RKO (cell line): ENCODE results near the gene HECTD1.
"Not testable (repeated sequence)": the region's sequence is repeated elsewhere in the genome, so short reads cannot be mapped to it uniquely, and the experiment has no call there.

Experiments used
- DNase-seq: peaks from one replicate; pipeline ENCODE4 v3.0.0-alpha.2; 2016; ENCODE audit warnings: low spot score

Gene HECTD1

DNA sequence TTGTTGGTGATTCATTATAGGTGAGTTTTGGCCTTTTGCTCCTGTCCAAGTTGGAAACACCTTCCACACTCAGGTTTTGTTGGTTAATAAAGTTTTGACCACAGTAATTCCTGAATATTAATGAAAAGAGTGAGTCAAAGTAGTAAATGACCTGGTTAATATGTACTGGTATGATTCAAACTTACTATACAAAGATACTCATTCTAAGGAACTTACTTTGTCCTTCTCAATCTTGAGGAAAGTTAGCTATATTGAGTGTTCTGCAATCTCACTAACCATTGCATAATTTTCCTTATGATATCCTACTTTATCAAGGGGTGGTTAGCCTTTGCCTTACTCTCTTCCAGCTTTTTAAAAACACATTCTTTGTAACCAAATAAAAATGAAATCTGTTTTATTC is 20.9 kb upstream of the HECTD1 start:
- no peak for DNase-seq

- DNase-seq, result no peak
These were observed 17.2 kb upstream of the HECTD1 start for GRCh38 chr14:31224808-31225207.

DNA sequence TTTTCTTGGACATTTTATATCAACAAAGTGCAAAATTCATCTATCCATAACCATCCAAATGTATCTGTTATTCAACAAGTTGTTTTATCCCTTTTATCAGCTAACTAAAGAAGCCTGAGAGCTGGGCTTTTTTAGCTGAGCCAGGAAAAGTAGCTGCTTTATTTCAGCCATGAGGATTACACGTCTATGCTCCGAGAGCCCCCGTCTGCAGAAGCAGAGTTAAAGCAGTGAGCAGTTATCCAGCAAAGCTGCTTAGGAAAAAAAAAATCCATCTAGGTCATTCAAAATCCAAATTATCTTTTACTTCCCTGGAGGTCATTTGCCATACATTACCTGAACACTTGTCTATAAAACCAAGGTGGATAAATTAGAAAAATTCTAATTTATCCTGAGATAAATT is 15.7 kb upstream of the HECTD1 start:
- DNase-seq, result no peak

GRCh38 chr14:31222834-31223233 is 15.2 kb upstream of the HECTD1 start:
- DNase-seq, result no peak

GRCh38 chr14:31221266-31221665 is 13.7 kb upstream of the HECTD1 start:
- DNase-seq, result no peak

DNA sequence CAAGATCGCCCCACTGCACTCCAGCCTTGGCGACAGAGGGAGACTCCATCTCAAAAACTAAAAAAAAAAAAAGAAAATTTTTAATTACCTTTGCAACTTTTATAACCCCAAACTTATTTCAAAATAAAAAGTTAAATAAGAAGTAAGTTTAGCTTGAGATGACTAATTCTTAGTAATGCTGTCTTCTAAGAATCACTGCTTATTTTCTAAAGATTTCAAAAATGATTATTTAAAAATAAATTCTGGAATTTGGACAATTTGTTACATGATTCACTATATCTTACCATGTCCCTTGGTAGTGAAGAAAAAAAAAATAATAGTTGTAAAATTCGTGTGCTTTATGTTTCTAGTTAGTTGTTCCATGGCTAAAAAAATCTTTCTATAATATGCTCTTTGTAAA is 11.6 kb upstream of the HECTD1 start:
- no peak for DNase-seq

- no peak for DNase-seq
These were observed 8.8 kb upstream of the HECTD1 start for GRCh38 chr14:31216359-31216758.

GRCh38 chr14:31212893-31213292 is 5.3 kb upstream of the HECTD1 start:
- DNase-seq, result no peak

DNA sequence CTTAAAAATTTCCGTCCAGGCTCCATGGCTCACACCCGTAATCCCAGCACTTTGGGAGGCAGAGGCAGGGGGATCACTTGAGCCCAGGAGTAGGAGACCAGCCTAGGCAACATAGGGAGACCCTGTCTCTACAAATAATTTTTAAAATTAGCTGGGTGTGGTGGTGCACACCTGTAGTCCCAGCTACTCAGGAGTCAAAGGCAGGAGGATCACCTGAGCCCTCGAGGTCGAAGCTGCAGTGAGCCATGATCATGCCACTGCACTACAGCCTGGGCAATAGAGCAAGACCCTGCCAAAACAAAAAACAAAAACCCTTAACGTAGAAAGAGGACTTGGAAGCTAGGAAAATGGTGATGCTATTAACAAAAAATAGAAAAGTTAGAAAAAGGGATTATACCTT is 2.0 kb upstream of the HECTD1 start:
- no peak for DNase-seq

GRCh38 chr14:31208546-31209424 is 1.2 kb upstream of the HECTD1 start:
- peak; percentile 41 for DNase-seq

- DNase-seq, result no peak
These were observed 272 bp downstream of the HECTD1 start for GRCh38 chr14:31207287-31207754.

DNA sequence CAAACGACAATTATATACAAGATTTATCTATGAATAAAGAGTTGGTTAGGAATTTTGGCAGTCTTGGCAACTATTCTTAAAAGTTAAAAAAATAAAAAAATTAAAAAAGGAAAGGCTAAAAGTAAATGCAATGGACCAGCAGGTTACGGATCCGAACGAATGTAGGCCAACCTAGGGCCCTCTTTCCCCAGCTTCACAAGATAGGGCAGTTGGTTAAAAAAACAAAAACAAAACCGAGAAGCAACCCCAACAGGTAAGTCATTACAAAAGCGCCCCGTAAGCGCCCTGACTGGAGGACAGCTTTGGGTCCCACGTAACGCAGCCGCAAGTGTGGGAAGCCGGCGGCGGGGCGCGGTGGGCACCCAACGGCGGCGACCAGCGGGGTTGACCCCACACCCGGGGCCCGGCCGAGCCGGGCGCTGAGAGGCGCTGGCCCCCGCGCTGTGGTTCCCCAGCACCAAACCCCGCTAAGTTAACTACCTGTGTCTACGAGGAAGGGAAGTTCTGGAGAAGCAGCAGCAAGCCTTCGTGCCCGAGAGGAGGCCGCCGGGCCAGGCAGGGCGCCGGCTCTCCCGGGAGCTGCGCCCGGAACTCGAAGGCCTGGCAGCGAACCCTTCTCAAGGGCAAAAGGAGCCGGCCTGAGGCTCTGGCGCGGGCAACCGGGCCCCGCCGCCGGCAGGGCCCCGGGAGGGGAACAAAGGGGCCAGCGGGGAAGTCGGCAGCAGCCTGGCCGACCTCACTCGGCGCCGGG is 882 bp downstream of the HECTD1 start:
- DNase-seq, result peak; percentile 28

DNA sequence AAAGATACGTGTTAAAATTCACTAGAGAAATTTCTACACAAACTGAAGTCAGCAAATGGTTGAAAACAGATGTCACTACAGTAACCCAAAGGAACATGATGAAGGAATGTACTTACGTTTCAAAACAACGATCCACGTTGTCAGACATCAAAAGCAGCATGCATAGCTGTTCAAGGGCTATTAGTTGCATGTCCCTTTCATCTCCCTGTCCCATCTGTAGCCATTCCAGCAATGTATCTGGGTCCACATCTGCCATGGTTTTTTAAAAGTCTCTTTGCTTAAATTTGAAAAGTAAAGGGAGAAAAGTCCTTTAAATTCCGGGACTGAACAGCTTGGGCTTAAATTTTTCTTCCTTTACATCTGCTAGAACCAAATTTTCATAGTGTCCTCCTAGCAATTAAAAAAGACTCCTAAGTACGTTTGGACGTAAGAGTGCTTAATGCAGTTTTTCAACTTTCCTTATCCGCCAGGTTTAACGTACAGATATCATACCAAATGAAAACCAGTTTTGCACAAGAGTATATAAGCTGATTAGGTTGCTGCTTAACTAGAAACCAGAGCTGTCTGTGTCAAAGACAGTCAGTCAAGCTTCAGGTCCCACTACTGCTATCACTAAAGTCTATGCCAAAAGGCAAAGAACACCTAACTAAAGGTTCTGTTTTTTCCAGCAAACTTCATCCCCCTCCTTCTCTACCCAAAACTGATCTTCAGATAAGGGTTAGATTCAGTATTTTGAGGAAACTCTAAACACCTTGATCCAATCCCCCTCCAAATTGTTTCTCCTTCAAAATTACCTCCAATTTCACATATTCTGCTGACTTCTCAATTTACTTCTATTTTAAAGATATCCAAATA is 1.7 kb downstream of the HECTD1 start:
- peak; percentile 82 for DNase-seq

DNA sequence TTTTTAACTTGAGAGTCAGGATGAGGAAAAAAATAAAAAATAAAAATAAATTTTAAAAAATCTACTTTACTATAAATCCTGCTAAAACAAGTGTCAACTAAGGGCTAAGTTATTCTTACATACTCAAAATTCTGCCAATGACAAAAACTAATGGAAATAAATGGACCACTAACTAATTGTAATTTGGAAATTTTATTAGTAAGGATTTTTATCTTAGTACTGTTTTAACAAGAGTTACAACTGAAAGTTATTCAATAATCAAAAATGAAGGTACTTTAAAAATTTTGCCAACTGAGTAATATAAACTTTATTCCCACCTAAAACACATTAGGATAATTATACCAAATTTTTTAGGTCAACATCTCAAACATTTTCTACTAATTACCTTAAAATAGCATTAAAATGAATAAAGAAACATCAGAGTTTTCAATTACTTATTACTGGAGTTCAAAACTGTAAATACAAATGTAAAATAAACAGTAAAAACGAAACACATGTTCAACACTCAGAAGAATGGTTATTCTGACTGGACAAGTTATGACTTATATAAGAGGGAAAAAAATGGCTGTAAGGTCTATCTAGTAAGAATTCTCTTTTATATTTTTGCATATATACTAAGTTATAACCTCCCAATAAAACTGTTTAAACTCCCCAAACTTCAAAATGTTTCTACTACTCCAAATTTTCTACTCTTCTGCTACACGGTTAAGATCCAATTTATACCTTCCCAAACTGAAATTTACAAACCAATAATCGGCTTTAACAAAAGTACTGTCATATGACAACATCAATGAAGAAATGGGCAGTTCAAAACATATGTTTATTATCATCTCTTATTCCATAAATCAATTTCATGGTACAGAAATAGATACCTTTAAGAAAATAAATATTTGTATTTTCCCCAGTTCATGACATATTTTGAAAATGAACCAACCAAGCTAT is 2.7 kb downstream of the HECTD1 start:
- DNase-seq, result no peak

- DNase-seq, result not testable (repeated sequence)
These were observed 3.5 kb downstream of the HECTD1 start for GRCh38 chr14:31203899-31204592.

- DNase-seq, result no peak
These were observed 4.2 kb downstream of the HECTD1 start for GRCh38 chr14:31203414-31203742.

GRCh38 chr14:31201111-31201510 is 6.5 kb downstream of the HECTD1 start:
- DNase-seq, result no peak

DNA sequence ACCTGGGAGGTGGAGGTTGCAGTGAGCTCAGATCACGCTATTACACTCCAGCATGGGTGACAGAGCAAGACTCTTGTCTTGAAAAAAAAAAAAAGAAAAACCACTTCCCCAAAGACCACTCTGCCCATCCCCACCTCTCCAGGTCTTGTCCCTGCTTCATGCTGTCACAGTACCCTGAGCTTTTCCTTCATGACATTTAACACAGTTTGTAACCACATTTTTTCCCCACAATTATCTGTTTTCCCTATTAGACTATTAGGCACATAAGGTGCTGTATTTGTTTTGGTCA is 6.9 kb downstream of the HECTD1 start:
- DNase-seq, result no peak

DNA sequence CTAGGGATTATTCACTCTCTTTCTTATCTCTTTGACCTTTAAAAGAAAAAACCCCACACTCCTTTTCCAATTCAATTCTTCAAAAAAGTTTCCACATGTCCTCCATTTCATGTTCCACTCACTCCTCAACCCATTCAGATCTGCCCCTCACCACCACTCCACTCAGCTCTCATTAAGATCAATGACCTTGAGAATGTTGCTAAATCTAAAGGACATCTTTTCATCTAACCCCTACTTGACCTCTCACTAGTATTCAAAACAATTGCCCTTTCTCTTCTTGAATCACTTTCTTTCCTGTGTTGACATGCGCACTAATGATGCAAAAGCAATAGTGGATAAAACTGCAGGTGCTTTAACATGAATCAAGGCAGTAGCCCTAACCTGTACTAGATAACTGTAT is 9.9 kb downstream of the HECTD1 start:
- no peak for DNase-seq

- DNase-seq, result no peak
These were observed 10.6 kb downstream of the HECTD1 start for GRCh38 chr14:31196839-31197492.
